GM12892 (cell line): ENCODE data around the gene GLUL.

Experiments
- POLR2A ChIP-seq: IDR thresholded peaks from 2 replicates; pipeline ENCODE4 v1.6.1; 2011; ENCODE audit warnings: low read depth, low read length, control low read depth
- POLR2AphosphoS5 ChIP-seq: IDR thresholded peaks from 2 replicates; pipeline ENCODE4 v1.6.1; 2011; ENCODE audit warnings: low read depth, low read length, control low read depth

DNA sequence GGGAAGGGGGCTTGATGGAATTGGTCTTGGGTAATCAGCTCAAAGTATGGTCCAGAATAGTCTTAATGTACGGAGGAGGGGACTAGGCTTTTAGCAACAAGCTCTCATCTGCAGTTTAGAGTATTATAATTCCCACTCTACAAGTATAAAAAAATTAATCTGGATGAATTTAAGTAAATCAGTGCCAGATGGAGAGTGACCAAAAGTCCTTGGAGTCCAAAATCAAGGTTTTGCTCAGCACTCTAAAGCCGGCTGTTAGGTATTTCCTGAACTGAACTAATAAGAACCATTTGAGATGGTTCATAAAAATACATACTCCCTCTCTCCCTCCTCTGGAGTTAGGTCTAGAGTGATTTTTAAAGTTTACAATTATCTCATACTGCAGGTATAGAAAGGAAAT, 23.7 kb downstream of the GLUL start:
- TF ChIP-seq POLR2AphosphoS5 (no peak), POLR2A (no peak)
